GM18507 (cell line): ENCODE measurements around the gene NEUROD6.

Source experiments
- DNase-seq: peaks from one replicate; pipeline ENCODE4 v3.0.0; 2011; ENCODE audit warnings: low read depth; ENCODE audit not compliant: insufficient read length; ENCODE audit errors: extremely low spot score
- FAIRE-seq: peaks from 2 replicates; lab custom pipeline; 2011; peaks lifted over from hg19 to GRCh38; lab: Jason Lieb, UNC

The NEUROD6 gene

DNA sequence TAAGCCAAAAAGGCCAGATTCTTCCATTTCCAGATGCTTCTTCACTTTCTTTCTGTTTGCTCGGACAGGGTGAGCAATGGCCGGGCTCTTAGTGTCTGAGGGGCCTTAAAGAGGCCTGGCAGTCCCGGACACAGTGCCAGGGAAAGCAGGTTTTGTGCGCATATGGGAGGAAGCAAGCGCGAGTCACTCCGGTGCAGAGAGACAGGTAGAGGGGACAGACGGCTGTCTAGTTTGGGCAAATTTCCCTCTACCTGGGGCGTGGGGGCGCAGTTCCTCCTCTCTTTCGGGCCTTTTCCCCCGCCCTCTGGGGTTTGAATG, 4.7 kb downstream of the NEUROD6 start:
- no peak for DNase-seq
- FAIRE-seq = no peak

DNA sequence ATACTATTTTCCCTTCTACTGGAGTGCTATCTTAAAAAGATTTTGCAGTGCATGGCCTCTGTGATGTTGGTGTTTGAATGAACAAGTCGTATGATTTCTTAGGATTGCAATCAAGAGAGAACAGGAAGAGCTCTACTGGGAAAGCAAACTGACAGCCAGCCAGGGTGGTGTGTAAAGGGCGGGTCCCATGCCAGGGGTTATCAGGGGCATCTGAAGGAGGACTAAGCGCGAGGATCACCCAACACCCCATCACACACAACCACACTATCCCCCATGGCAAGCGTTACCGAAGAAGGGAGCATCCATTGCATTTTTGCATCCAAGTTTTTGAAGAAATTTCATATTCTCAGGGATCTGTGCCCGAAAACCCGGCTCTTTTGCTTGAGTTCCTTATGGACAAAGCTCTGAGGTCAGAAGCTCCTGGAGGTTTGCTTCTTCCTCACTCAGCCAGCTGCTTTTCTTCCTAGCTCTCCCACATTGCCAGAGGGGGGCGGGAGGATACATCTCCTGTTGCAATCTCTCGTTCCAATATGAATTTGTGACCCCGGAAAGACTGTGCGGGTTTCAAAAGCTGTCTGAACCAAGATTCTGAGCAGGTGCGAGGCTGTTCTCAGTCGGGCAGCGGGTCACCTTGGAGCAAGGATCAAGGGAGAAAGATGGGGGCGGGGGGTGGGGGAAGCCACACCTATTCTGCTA, 5.2 kb downstream of the NEUROD6 start:
- DNase-seq (no peak), FAIRE-seq (no peak)

DNA sequence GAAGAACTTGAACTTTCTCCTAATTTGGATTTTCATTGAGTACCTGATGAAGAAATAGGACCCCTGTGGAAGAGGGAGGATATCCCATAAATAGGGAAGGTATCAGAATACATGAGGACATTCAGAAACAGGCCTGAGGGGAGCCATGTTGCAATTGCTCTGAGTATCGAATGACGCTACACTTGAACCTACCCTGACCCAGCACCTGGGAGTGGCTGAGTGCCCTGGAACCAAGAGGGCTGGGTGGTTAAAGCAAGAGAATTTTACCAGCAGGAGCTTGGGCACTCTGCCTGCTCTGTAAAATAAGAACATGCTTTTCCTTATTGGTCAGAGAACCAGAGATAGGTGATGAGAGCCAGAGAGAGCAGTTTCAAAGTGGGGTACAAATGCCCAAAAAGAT, 7.2 kb downstream of the NEUROD6 start:
- no peak for FAIRE-seq

DNA sequence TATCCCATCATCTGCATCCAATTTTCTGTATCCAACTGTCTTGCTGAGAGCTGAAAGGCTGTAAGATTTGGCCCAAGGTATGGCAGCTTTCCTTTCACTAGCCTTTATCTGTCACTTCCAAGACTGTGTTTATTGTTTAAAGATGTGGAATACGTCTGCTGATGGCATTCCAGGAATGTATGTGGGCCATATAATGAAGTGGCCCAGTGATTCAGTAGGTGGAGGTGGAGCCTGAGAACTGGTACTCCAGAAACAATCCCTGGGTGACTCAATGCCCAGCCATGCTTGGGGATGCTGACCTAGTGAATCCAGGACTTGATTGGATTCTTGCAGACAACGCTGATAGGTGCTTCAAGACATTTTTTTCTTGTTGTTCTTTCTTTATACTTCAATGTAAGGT, 13.5 kb downstream of the NEUROD6 start:
- FAIRE-seq = no peak
- DNase-seq = no peak

More for the DNA sequence above, 7.2 kb downstream of the NEUROD6 start:
- DNase-seq = no peak

DNA sequence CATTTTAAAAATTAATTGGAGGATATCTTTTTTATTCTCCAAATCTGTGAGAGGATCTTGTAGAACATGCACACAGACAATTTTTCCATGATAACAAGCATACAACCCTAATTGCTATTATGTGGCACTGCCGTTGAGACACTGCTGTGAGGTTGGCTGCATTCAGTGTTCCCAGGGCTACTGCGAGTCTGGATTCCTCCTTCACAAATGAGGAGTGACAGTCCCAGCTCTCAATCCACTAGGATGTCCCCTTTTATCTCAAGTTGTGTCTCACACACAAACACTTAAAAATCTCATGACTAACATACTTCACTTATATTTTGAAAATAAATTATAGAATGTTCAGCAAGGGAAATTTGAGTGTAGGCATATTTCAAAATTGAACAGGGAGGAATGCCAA, 14.1 kb downstream of the NEUROD6 start:
- FAIRE-seq = no peak
- no peak for DNase-seq

- FAIRE-seq (no peak), DNase-seq (no peak)
Measured at GRCh38 chr7:31323101-31323500, 17.4 kb downstream of the NEUROD6 start.

- DNase-seq = no peak
- no peak for FAIRE-seq
Measured at GRCh38 chr7:31320675-31321074, 19.9 kb downstream of the NEUROD6 start.

- no peak for FAIRE-seq
Measured at GRCh38 chr7:31318313-31318712, 22.2 kb downstream of the NEUROD6 start.

DNA sequence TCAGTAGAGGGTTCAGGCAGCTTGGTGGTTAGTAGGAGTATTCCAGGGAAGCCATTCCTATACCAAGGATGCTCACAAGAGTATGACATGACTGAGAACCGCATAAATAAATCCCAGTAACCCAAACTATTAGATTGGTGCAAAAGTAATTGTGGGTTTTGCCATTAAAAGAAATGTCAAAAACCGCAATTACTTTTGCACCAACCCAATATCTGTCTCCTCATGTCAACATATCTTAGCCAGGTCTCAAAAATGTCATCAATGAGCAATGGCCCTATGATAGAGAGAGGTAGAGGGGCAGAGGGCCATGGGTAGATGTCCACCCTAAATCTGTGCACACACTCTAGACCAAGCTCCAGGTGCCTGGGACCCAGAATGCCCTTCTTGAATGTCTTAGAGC, 23.6 kb downstream of the NEUROD6 start:
- FAIRE-seq (no peak), DNase-seq (no peak)

More at GRCh38 chr7:31318313-31318712, 22.2 kb downstream of the NEUROD6 start:
- DNase-seq = no peak

GRCh38 chr7:31315758-31316157, 24.8 kb downstream of the NEUROD6 start:
- DNase-seq (no peak), FAIRE-seq (no peak)

GRCh38 chr7:31314781-31315180, 25.7 kb downstream of the NEUROD6 start:
- no peak for FAIRE-seq

GRCh38 chr7:31312889-31313288, 27.6 kb downstream of the NEUROD6 start:
- FAIRE-seq (no peak), DNase-seq (no peak)

More at GRCh38 chr7:31314781-31315180, 25.7 kb downstream of the NEUROD6 start:
- no peak for DNase-seq

GRCh38 chr7:31311552-31311951, 29.0 kb downstream of the NEUROD6 start:
- FAIRE-seq (no peak), DNase-seq (no peak)

DNA sequence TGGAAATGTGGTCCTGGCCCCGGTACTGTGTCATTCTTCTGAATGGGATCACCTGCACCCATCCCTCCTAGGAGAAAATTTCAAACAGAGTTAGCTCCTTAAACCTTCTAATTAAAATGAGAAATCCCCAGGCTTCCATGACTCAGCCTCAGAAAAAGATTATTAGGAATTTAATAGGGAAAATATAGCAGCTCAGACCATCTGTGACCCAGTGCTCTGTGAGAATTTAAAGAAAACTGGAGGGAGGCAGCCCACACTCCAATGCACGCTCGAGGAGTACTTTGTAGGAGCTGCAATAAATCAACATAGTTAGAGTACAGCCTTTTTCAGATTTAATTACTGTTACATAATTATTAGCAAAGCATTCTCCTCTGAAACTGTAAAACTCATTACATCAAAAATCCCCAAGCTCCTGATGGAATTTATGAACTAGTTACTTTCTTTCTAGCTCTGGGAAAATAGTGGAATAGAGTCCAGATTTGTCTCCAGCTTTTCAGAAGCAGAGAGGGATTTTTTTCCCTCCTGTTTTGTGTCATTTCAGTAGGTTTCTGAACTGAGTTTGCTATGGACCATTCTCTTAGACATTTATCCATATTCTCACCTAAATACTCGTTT, 30.1 kb downstream of the NEUROD6 start:
- DNase-seq (no peak), FAIRE-seq (no peak)

DNA sequence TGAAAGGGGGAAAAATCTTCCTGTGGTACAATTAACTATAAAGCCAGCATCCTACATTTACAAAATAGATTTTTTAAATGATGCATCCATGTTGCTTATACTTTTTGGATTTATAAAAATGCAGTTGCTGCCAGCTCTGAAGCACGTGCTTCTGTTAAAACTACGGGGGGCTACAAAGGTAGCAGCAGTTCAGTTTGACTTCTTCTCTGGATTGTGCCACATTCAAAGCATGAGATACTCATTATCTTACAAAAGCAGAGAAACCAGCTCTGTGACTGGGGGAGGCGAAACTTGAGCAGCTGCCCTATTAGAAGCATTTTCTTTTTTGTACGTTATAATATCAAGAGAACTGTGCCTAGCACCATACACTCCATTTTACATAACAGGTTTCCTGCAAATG, 31.1 kb downstream of the NEUROD6 start:
- FAIRE-seq = no peak
- no peak for DNase-seq

DNA sequence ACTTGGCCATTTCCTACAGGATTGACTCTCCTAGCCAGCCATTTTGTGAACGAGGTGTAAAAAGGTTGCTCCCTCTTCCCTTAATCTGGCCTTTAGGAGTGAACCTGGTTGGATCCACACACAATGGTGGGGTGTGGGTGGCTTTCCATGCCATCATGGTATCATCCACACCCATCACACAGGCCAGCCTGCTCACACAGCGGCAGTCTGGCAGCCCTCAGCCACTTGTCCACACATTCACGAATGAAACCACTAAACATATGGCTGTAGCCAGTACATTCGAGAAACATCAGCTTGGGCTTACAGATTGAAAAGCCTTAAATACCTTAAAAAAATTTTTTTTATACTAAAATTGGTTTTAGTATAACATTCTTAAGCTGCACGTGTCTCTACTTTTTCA, 31.9 kb downstream of the NEUROD6 start:
- FAIRE-seq (no peak), DNase-seq (no peak)

DNA sequence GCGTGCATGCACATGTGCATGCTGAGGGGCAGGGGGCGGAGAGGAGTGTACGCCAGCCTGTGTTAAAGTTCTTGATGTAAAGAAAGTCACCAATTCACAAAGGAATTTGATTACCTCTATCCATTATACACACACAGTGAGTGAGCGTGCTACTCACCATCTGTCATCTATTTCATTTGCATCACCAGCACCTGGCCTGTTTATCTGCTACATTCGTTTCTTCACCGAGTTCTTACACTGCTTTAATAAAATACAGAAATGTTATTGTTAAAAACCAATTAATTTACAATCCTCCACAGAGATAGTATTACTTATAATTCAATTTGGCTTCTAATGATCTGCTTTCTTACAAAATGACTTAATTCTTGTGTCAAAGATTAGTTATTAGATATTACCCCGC, 32.6 kb downstream of the NEUROD6 start:
- FAIRE-seq = no peak
- no peak for DNase-seq

DNA sequence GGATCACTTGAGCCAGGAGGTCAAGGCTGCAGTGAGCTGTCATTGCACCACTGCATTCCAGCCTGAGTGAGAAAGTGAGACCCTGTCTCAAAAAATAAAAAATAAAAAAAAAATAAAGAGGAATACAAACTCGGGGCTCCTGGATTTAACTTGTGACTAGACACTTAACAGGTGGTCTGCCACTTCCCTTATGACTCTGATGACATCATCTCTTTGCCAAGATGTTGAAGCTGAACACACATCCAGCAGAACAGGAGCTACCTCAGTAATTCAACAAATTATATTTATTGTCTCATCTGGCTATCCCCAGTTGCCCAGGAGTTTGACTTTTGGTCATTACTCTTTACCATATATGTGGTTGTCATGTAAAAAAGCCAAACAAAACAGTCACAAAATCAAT, 35.3 kb downstream of the NEUROD6 start:
- FAIRE-seq = no peak

DNA sequence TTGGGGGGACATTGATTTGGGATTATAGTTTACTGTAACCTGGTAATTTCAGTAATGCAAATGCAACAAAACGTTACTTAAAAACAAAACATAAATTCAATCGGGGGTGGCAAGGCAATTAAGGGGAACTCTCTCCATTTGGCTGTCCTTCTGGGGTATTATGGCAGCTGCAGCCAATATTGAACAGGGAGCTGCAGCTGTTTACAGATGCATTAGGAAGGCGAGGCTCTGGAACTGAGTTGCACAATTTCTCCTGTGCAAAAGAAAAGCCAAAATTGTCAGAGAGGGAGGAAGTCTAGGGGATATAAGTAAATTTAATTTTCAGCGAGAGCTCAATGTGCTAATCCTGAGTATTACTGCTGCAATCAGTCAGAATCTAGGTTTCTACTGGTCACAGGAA, 36.1 kb downstream of the NEUROD6 start:
- no peak for FAIRE-seq

More for the DNA sequence above, 35.3 kb downstream of the NEUROD6 start:
- DNase-seq = no peak

DNA sequence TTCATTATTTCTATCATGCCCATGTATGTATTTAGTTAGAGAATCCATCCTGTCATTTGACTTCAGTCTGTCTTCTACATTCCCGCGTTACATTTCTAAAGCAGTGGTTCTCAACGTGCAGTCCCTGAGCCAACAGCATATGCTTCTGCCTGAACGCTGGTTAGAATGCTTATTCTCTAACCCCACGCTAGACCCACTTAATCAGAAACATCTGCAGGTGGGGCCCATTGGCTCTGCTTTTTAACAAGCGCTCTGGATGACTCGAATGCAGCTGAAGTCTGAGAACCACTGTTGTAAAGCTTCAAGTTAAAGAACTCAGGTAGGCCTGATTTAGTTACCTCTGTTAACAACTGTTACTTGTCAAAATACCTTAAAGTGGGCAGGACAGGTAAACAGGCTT, 38.2 kb downstream of the NEUROD6 start:
- no peak for DNase-seq

More for the DNA sequence above, 36.1 kb downstream of the NEUROD6 start:
- no peak for DNase-seq

GRCh38 chr7:31299336-31299735, 41.2 kb downstream of the NEUROD6 start:
- DNase-seq (no peak), FAIRE-seq (no peak)

More for the DNA sequence above, 38.2 kb downstream of the NEUROD6 start:
- FAIRE-seq = no peak
